GM12873 (cell line): ENCODE measurements around the gene PLPPR4.

Experiments
- CTCF ChIP-seq: IDR thresholded peaks from 2 replicates; pipeline ENCODE4 v1.5.1; 2012; ENCODE audit warnings: low read depth, mild to moderate bottlenecking, moderate library complexity, low read length, control low read depth; ENCODE audit not compliant: insufficient read depth; ENCODE audit errors: missing control alignments

The PLPPR4 gene

GRCh38 chr1:99229122-99229521 lies 35.2 kb upstream of the PLPPR4 start:
- TF ChIP-seq CTCF: no peak

GRCh38 chr1:99230695-99231094 lies 33.6 kb upstream of the PLPPR4 start:
- TF ChIP-seq CTCF: no peak

GRCh38 chr1:99232172-99232571 lies 32.1 kb upstream of the PLPPR4 start:
- no peak for TF ChIP-seq CTCF

GRCh38 chr1:99233446-99233845 lies 30.8 kb upstream of the PLPPR4 start:
- TF ChIP-seq CTCF: no peak

- TF ChIP-seq CTCF: no peak
Measured at GRCh38 chr1:99236756-99237155, 27.5 kb upstream of the PLPPR4 start.

GRCh38 chr1:99239690-99240089 lies 24.6 kb upstream of the PLPPR4 start:
- no peak for TF ChIP-seq CTCF

GRCh38 chr1:99240621-99241020 lies 23.7 kb upstream of the PLPPR4 start:
- TF ChIP-seq CTCF: no peak
